HepG2 (cell line): Measurements from ENCODE around the gene NFATC3. TPM values are rescaled to one million over a fixed set of nuclear protein-coding genes. Genes with fewer than 3 reads are reported as not detected.
A peak's percentile ranks its signal among the peaks of the same experiment; 100 is the strongest.

Experiments used
- ARID4A ChIP-seq: sonication (generic); formaldehyde crosslinking; IDR thresholded peaks from 2 replicates; pipeline ENCODE4 v1.5.0; 2020; ENCODE audit warnings: mild to moderate bottlenecking, missing genetic modification reagents, borderline replicate concordance
- ATRX ChIP-seq: sonication (generic); formaldehyde crosslinking; IDR thresholded peaks from 2 replicates; pipeline ENCODE4 v1.4.0; 2020; ENCODE audit warnings: missing genetic modification reagents, borderline replicate concordance
- BRD4 ChIP-seq: sonication (generic); formaldehyde crosslinking; IDR thresholded peaks from 2 replicates; pipeline ENCODE4 v1.4.0; 2020; ENCODE audit warnings: missing genetic modification reagents
- ELF4 ChIP-seq: sonication (generic); formaldehyde crosslinking; IDR thresholded peaks from 2 replicates; pipeline ENCODE4 v1.5.0; 2020; ENCODE audit warnings: missing genetic modification reagents, mild to moderate bottlenecking, moderate library complexity, borderline replicate concordance
- FOXC1 ChIP-seq: sonication (generic); formaldehyde crosslinking; IDR thresholded peaks from 2 replicates; pipeline ENCODE4 v1.8.0; 2022; ENCODE audit warnings: mild to moderate bottlenecking, missing genetic modification reagents, borderline replicate concordance
- IRF9 ChIP-seq: sonication (generic); formaldehyde crosslinking; IDR thresholded peaks from 2 replicates; pipeline ENCODE4 v1.8.0; 2022; ENCODE audit warnings: missing genetic modification reagents, mild to moderate bottlenecking, borderline replicate concordance
- MXD1 ChIP-seq: sonication (generic); formaldehyde crosslinking; IDR thresholded peaks from 2 replicates; pipeline ENCODE4 v1.4.0; 2020; ENCODE audit warnings: mild to moderate bottlenecking, missing genetic modification reagents
- MXI1 ChIP-seq: IDR thresholded peaks from 3 replicates; pipeline ENCODE4 v1.6.1; 2012; ENCODE audit warnings: low read depth, low read length, inconsistent platforms, borderline replicate concordance
- POGK ChIP-seq: sonication (generic); formaldehyde crosslinking; conservative IDR thresholded peaks from 2 replicates; pipeline ENCODE4 v1.8.0; 2022; ENCODE audit warnings: mild to moderate bottlenecking, moderate library complexity, missing genetic modification reagents
- SALL1 ChIP-seq: sonication (generic); formaldehyde crosslinking; IDR thresholded peaks from 2 replicates; pipeline ENCODE4 v1.8.0; 2022; ENCODE audit warnings: mild to moderate bottlenecking, missing genetic modification reagents
- ZBTB1 ChIP-seq: sonication (generic); formaldehyde crosslinking; IDR thresholded peaks from 2 replicates; pipeline ENCODE4 v1.4.0; 2020; ENCODE audit warnings: missing genetic modification reagents, borderline replicate concordance
- ZBTB38 ChIP-seq: sonication (generic); formaldehyde crosslinking; IDR thresholded peaks from 2 replicates; pipeline ENCODE4 v1.5.1; 2020; ENCODE audit warnings: mild to moderate bottlenecking, missing genetic modification reagents
- ZFP41 ChIP-seq: sonication (generic); formaldehyde crosslinking; IDR thresholded peaks from 2 replicates; pipeline ENCODE4 v1.4.0; 2020; ENCODE audit warnings: mild to moderate bottlenecking, missing genetic modification reagents, borderline replicate concordance
- ZMAT3 ChIP-seq: sonication (generic); formaldehyde crosslinking; conservative IDR thresholded peaks from 2 replicates; pipeline ENCODE4 v1.7.0; 2021; ENCODE audit warnings: missing genetic modification reagents
- ZNF484 ChIP-seq: sonication (generic); formaldehyde crosslinking; IDR thresholded peaks from 2 replicates; pipeline ENCODE4 v1.5.1; 2020; ENCODE audit warnings: mild to moderate bottlenecking, low read depth, missing genetic modification reagents, borderline replicate concordance
- polyA plus RNA-seq, 8 experiments: library from polyadenylated mRNA; depleted of rRNA in 3 of 8; stranded (reverse) in 7 of 8; unstranded in 1 of 8; fragments of >200 nt; fragmentation: Illumina TruSeq in 4 of 8; extraction: Trizol in 4 of 8; gene quantifications; 2 replicates each; pipeline versions ENCODE4 v1.2.1 to v1.2.3, GENCODE V29; 2011 to 2016; ENCODE audit warnings: low read depth in 4 of 8, missing spikeins in 1 of 8, mixed read lengths in 1 of 8; ENCODE audit not compliant: insufficient read depth in 1 of 8
- total RNA-seq, 5 experiments: library from RNA; depleted of rRNA; stranded (reverse); fragments of >200 nt; fragmentation: Illumina TruSeq; extraction: Trizol; gene quantifications; 2 replicates each; pipeline ENCODE4 v1.2.3, GENCODE V29; 2016; ENCODE audit warnings: low read depth in 1 of 5

Gene NFATC3
- total and polyA plus RNA-seq, 2 of the 13 experiments (the other 11 are each of a cell fraction or from before 2014, with no cell fraction given): 52.6 to 62.7 TPM

- TF ChIP-seq ZMAT3 (CRISPR knock-in tag) (peak; percentile 56; the same call in 1 of the 2 replicates), IRF9 (CRISPR knock-in tag) (peak; percentile 26; the same call in 1 of the 2 replicates), BRD4 (CRISPR knock-in tag) (peak; percentile 42), FOXC1 (CRISPR knock-in tag) (0 out of 2 replicates have a peak, but pooled peaks have one; percentile 50), SALL1 (CRISPR knock-in tag) (peak; percentile 42; the same call in 1 of the 2 replicates), ZBTB1 (0 out of 2 replicates have a peak, but pooled peaks have one; percentile 44), ZNF484 (CRISPR knock-in tag) (0 out of 2 replicates have a peak, but pooled peaks have one; percentile 49), POGK (CRISPR knock-in tag) (no peak), ELF4 (CRISPR knock-in tag) (peak; percentile 65; the same call in 1 of the 2 replicates), ZFP41 (CRISPR knock-in tag) (0 out of 2 replicates have a peak, but pooled peaks have one; percentile 47), ATRX (no peak), ARID4A (peak; percentile 80), MXI1 (0 out of 3 replicates have a peak, but pooled peaks have one; percentile 11), MXD1 (CRISPR knock-in tag) (peak; percentile 38; the same call in 1 of the 2 replicates), ZBTB38 (CRISPR knock-in tag) (peak; percentile 11; the same call in 1 of the 2 replicates)
These were observed 150.1 kb downstream of the NFATC3 start (continued) for GRCh38 chr16:68235108-68235886.
